Stimulated activated CD8-positive, alpha-beta memory T cell treated with anti-CD3 and anti-CD28 coated beads, Interleukin-7, amount 100 ng/mL, for 1 hour (primary cell): ENCODE results near the gene MTNR1A.
"Not testable (repeated sequence)": the region's sequence is repeated elsewhere in the genome, so short reads cannot be mapped to it uniquely, and the experiment has no call there.

ENCODE experiments used
- DNase-seq, 2 donors: peaks; one replicate each; pipeline ENCODE4 v3.0.0-alpha.2; 2020; ENCODE audit warnings: low read depth in 2 of 2

MTNR1A gene

DNA sequence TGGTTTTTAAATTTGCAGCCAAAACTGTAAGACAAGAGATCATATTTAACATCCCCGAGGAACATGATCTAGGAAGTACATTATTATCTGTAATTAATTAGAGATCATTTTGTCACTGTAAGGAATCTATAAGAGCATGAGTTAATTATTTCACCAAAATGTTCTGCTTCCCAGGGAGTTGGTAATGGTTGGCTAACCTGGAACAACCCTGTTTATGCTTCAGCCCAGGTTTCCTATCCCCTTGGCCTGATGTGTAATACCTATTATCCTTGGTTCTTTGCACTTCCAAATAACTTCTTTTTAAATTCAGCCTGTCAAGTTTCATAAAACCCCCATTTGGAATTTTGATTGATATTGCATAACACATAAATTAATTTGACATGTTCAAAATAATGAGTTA lies 6.4 kb upstream of the MTNR1A start:
- no peak for DNase-seq

DNA sequence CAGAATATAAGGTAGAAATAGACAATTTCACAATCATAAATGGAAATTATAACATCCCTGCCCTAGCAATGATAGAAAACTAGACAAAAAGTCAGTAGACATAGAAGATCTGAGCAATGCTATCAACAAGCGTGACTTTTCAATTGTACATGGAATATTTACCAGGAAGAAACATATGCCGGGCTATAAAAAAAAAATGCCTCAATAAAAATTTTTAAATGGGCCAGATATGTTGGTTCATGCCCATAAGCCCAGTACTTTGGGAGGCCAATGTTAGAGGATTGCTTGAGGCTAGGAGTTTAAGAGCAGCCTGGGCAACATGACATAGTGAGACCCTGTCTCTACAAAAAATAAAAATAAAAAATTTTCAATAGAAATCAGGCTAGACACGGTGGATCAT lies 5.3 kb upstream of the MTNR1A start:
- no peak for DNase-seq

DNA sequence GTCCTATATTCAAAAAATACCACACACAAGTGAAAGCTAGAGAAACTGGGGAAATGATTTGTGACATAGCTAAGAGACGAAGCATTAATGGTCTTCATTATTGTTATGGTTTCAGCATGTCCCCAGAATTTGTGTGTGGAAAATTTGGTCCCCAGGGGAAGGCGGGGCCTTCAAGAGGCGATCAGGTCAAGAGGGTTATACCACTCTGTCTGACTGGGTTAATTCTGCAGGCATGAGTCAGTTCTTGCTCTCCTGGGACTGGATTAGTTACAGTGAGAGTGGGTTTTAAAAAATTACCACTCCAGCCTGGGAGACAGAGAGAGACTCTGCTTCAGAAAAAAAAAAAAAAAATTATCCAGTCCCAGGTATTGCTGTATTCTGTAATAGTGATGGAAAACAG lies 2.1 kb upstream of the MTNR1A start:
- DNase-seq: no peak

DNA sequence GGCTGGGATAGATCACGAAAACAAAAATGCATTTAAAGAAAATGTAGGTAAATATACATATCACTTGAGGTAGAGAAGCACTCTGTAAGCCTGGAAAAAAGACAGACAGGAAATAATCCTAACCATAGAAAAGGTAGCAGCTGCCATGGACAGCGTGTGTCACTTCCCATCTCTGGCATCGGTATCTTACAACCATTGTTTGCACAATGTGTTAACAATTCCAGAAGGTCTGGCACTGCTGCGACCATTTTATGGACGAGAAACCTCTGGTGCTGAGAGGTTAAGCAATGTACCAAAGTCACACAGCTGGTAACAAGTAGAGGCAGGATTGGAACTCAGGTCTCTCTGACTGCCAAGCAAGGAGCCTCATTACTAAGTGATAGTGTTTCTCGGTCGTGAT lies 1.7 kb upstream of the MTNR1A start:
- no peak for DNase-seq

DNA sequence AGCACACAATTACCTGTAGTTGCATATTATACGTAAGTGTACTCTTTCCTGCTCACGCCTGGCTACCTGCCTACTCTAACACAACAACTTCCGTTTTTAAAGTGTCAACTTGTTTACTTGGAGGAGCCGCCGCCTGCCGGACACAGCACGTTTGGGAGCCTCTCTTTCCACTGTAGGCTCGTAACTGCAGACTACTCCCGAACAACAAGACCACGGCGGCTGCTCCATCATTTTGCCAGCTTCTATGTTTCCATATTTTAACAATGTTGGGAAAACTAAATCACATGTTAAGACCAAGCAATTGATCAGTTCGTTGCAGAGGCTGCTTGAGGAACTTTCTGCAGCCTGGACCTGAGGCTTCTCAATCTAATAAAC lies 841 bp downstream of the MTNR1A start:
- DNase-seq: no peak

DNA sequence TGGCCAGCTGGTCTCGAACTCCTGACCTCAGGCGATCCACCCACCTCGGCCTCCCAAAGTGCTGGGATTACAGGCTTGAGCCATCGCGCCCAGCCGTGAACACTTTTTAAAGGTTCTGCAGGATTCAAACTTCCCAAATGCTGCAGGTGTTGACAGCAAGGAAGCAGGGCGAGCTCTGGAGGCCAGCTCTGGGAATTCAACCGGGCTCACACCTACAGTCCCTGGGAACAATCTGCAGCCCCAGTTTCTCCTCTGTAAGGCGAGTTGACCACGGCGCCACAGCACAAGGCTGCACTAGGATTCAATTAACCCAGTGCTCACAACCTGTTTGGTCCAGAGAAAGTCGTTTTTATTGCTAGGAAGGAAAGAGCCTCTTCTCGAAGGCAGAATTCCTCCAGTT lies 1.6 kb downstream of the MTNR1A start:
- DNase-seq: no peak

DNA sequence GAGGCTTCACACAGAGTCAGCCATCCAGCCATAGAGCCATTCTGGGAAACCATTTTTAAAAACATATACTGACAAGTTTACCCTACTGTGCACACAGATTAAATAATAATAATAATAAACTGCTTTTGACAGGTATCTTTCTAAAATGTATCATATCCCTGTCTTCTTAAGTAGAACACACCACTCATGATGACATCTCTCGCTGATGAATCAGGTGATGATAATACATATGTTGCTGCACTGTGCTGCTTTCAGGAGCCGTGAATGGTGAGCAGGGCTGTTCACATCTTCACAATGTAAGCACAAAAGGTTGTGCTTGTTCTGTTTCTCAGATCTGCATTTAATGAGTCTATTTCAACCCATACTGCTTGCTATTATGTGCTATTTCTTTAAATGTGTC lies 3.5 kb downstream of the MTNR1A start:
- DNase-seq: no peak

DNA sequence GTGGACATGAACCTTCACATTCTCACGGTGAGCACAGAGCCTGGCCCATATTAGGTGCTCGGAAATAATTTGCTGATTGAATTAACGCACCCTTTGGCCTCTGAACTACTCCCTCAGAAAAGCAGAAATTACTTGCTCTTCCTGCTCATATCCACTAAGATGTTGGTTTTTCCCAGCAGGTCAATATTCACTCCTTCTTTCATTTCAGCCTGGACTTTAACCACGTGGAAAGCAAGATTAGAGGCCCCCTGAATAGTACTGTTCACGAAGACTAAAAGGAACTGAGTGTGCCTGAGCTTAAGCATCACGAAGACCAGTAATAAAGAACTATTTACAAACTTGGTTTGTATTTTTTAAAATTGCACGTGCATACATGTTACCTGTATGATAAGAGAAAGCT lies 9.9 kb downstream of the MTNR1A start:
- no peak for DNase-seq

DNA sequence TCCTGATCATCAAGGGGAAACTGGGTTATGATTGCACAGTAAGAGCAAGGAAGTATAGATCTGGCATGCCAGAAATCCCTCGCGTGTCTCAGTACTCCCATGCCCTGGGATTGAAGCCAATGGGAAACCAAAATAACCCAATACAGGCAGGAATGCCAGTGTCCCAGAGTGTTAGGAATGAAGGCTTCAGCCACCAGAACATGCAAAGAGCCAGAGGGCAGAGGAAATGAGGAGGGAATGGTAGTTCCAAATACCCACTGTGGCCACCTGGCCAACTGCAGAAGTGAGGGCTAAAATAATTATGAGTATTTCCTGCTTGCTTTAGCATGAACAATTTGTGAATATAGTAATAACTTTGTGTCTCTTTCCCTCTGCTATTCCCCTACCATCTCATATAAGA lies 12.2 kb downstream of the MTNR1A start:
- DNase-seq: no peak

DNA sequence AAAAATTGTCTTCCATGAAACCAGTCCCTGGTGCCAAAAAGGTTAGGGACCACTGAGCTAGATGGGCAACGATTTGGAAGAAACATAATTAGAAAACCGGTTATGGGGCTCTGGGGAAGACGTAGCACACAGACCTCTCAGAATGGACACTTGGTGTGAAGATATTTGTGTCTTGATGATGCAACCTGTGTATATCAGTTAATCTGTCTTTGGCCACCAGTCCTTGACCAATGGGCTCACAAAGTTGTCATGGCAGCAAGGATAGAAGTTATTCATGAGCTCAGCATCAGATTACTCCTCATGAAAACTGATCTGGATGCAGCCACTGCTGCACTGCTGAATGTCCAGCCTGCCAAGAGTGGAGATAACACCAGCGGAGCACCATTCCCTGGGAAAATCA lies 13.6 kb downstream of the MTNR1A start:
- DNase-seq: no peak

DNA sequence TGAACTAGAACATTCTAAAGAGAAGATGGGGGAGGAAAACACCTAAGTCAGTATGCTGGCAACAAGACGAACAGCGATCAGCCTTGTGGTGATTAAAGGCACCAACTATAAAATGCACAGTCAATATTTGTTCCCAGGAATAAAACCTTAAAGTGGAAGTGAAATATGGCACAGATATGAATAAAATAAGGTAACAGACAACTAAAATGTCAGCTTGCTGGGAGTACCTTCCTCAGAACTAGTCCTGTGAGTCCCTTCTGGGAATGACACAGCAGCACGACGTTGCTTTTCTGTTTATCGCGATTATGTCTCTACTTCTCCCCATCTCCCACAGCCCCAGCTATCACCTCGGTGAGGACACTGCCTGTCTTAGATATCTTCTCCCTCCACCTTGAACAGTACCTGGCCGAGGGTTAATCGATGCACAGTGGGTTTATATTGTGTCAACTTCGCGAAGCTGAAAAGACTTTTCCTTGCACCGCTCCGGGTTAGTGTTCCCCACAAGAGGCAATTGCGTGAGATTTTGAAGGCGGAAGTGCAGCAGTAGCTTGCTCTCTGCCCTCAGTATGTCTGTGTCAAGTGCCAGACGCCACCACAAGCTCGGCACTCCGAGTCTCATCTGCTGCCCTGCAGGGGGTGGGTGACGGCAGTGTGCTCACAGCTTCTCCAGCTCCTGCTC lies 17.4 kb downstream of the MTNR1A start:
- DNase-seq: no peak

DNA sequence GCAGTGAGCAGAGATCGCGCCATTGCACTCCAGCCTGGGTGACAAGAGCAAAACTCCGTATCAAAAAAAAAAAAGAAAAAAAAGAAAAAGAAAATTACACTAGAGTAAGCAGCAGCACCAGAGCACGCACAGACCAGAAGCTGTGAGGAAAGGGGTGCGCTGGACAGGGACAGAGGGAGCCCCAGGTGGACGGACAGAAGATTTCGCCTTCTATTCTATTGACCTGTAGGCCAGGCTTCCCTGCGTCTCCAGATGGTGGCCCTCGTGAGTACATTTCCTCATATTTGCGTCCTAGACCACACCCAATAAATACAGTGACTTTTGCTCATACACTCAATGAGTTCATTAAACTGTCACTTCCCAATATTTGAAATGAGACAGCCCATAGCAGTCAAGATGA lies 19.1 kb downstream of the MTNR1A start:
- no peak for DNase-seq

DNA sequence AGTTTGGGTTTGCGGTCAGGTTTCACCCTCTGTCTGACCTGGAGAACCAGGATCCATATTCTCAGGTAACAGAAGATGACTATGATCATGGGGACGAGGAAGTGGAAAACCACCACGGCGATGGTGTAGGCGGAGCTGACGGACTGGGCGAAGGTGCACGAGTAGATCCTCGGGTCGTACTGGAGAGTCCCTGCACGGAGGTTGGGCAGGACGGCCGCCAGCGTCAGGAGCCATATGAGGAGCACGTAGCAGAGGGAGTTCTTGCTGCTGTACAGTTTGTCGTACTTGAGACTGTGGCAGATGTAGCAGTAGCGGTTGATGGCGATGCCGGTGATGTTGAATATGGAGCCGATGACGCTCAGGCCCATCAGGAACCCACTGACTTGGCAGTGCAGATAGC lies 21.3 kb downstream of the MTNR1A start:
- DNase-seq: no peak

DNA sequence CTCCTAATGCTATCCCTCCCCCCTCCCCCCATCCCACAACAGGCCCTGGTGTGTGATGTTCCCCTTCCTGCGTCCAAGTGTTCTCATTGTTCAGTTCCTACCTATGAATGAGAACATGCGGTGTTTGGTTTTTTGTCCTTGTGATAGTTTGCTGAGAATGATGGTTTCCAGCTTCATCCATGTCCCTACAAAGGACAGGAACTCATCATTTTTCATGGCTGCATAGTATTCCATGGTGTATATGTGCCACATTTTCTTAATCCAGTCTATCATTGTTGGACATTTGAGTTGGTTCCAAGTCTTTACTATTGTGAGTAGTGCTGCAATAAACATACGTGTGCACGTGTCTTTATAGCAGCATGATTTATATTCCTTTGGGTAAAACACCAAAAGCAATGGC lies 31.4 kb downstream of the MTNR1A start:
- DNase-seq: not testable (repeated sequence)

DNA sequence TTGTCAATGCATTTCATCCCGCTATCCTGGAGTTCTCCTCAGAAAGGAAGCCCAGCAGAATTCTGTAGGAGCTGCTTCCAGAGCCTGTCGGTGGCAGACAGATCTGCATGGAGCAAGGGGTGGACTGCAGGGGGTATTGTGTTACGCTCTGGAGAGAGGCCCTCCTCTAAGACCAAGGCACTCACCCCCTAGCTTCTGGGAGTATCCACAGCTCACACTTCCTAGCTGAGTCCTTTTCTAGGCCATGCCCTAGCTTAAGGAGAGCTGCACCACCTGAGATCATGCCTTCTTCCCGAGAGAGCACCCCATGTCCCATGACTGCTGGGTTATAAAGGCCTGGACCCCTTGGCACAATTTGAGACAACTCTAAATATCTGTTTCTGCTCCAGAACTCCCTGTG lies 39.1 kb downstream of the MTNR1A start:
- DNase-seq: no peak

DNA sequence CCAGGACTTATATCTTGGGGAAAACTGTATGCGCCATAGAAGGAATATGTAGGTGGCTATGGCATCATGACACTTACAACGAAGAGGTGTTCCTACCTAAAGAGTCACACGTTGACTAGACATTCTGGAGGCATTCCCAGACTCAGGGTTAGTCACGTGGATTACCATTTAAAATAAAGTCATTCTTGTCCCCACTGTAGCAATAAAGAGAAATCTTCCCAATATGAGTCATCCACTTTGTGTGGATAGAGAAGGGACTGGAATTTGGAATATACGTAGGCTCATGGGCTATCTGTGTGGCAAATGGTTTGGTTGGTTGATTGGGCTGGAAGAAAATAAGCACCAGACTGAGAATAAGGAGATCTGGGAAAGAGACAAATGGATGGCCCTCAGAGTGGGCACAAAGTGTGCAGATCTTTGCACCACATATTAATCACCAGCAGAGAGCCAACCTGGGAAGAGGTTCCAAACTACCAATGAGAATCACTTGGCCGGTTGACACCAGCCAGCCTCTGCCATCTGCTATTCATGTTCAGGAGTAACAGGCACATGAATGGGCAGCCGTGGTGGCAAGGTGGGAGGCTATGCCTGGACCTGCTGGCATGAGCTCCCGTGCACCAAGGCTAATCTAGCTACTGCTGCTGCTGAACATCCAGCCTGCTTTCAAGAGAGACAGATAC lies 41.0 kb downstream of the MTNR1A start:
- DNase-seq: no peak

DNA sequence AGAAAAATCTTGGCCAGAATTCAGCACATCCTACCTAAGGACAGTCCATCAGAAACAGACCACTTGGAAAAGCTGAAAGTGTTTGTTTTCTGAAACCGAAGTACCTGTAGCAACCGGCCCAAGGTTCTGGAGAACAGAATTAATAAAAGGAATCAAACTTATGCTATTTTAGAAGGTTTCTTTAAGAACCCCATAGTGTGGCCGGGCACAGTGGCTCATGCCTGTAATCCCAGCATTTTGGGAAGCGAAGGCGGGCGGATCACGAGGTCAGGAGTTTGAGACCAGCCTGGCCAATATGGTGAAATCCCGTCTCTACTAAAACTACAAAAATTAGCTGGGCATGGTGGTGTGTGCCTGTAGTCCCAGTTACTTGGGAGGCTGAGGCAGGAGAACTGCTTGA lies 50.6 kb downstream of the MTNR1A start:
- DNase-seq: not testable (repeated sequence)

DNA sequence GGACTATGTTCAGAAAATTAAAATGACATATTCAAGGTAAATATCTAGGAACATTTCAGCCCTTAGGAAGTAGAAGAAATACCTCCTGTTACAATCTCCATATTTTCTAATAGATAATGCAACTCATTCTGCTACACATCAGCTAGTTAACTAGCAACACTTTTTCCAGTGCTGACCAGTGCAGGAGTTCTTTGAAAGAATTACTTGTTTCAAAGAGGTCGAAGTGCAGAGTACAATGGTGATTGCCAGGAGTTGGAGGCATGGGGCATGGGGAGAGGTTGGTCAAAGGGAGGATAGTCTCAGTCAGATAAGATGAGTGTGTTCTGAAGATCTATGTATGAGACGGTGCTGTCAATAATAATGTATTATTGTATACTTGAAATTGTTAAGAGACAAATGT lies 53.1 kb downstream of the MTNR1A start:
- no peak for DNase-seq

DNA sequence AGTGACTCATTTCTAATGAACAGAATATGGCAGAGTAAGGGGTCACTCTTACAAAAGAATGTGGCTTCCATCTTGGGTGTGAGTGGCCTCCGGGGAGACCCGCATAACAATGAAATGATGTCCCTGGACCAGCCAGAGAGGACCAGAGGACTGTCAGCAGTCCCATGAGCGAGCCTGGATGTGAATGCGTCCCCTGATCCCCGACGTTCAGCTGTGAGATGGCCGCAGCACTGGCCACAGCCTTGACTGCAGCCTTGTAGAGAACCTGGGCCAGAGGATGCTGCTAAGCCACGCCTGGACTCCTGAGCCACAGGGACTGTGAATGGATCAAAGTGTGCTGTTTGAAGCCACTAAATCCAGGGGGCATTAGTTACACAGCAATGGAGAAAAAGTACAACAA lies 53.8 kb downstream of the MTNR1A start:
- no peak for DNase-seq

DNA sequence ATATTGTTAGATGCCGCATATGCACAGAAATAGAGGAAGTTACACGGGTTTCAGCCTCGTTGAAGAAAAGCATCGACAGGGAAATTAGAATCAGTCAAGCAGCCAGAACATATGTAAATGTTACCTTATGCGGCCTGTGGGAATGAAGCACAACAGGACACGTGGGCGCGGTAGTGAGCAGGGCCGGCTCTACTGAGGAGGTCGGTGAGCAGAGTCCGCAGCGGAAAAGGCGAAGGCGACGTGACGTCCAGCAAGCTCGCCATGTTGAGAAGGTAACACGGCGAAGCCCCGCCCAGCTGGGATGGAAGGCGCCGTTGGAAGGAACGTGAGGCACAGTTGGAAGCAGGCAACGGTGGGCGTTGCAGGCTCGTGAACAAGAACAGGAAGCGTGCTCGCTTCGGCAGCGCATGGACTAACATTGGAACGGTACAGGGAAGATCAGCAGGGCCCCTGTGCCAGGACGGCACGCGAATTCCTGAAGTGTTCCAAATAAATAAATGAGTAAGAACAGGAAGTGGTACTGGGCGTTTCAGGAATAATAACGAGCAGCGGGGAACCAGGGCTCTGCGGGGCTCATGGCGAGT lies 54.6 kb downstream of the MTNR1A start:
- DNase-seq: no peak

DNA sequence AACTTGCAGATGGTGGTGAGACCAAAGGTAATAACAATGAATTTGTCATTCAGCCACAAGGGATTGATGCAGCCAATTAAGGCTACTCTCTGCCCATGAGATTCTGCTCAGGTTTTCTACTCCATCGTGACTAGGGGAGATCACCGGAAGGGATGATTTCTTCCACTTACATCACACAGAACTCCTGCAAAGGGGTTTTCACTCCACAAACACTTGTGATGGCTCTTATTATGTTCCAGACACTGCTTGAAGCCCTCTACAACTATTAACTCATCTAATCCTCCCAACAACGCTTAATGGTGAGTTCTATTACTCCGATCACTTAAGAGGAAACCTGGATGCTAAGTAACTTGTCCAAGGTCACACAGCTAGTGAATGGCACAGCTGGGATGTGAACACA lies 55.9 kb downstream of the MTNR1A start:
- DNase-seq: no peak

DNA sequence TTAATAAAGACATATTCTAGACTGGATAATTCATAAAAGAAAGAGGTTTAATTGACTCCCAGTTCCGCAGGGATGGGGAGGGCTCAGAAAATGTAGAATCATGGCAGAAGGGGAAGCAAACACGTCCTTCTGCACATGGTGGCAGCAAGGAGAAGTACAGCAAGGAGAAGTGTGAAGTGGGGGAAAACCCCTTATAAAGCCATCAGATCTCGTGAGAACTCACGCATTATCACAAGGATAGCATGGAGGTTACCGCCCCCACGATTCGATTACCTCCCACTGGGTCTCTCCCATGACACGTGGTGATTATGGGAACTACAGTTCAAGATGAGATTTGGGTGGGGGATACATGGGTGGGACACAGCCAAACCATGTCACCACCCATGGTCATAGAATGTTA lies 58.3 kb downstream of the MTNR1A start:
- DNase-seq: no peak

DNA sequence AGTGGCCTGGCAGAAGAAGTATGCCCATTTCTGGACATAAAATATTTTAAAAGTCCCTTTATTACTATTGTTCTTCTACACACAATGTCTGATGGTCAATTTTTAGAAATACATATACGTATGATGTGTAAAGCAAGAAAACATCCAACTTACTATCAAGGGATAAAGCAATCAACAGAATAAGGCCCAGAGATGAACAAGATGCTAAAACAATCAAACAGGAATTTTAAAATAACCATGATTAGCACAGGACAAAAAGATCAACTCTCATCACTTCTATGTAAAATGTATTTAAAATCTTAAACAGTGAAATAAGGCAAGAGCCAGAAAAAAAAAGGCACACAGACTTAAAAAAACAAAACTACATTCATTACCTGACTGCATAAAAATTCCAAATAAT lies 60.9 kb downstream of the MTNR1A start:
- DNase-seq: no peak

DNA sequence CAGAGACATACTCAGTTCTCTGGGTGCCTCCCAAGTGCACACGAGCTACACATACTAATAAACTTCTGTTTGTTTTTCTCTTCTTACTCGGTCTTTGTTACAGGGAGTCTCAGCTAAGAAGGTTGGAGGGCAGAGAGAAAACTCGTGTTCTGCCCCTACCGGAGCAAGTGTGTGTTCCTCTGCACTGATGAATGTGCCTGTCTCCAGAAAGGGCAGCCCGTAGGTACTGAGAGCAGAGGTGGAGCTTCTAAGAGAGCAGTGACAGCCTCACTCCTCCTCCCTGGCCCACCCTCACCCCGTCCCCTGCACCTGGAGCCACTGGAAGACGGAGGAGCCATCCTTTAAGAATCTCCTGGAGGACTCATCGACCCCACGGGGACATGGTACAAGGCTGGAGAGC lies 67.6 kb downstream of the MTNR1A start:
- no peak for DNase-seq
